ENCODE data around the gene NCAPH2. TPM values are rescaled to one million over a fixed set of nuclear protein-coding genes. Genes with fewer than 3 reads are reported as not detected.
A peak's percentile ranks its signal among the peaks of the same experiment; 100 is the strongest.
"Not testable (repeated sequence)": the region's sequence is repeated elsewhere in the genome, so short reads cannot be mapped to it uniquely, and the experiment has no call there.

The NCAPH2 gene
- total and polyA plus RNA-seq, 12 donors, result 13.8 to 90.5 (median 32.6) TPM

DNA sequence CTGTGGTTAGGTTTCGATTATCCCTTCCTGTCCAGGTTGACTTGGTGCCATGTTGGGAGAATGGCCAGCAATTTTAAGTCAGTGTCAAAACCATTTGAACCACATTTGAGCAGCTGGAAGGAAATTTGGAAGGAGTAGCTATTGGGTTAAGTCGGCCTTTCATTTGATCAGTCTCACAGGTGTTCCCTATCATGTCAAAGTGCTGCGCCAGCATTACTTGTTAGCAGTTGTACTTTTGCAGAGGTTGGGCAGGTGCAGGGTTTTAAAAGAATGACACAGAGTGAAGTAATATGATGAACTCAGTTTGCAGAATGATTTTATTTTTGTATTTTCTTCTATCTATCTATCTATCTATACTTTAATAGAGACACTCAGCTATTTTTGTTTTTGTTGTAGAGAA is 28.2 kb downstream of the NCAPH2 start:
- Histone ChIP-seq H3K27me3 (no peaks in the 10 kb centered on the region), H3K27ac (no peak overlapping the region), H3K9me3 (replicated peaks in 1 of 3) (no peaks in the 10 kb centered on the region), H3K4me3 (no peak overlapping the region), H3K4me1 (replicated peaks in 1 of 2) (peaks cover 7 to 32% of the 10 kb centered on the region in 2 donors), H3K36me3 (replicated peaks in 1 of 2) (no peaks in the 10 kb centered on the region)
- WGBS, 4 donors, result 72 to 80% (median 77%) methylated on average over 3 of the region's 3 CpGs
- TF ChIP-seq, protein P1, sequence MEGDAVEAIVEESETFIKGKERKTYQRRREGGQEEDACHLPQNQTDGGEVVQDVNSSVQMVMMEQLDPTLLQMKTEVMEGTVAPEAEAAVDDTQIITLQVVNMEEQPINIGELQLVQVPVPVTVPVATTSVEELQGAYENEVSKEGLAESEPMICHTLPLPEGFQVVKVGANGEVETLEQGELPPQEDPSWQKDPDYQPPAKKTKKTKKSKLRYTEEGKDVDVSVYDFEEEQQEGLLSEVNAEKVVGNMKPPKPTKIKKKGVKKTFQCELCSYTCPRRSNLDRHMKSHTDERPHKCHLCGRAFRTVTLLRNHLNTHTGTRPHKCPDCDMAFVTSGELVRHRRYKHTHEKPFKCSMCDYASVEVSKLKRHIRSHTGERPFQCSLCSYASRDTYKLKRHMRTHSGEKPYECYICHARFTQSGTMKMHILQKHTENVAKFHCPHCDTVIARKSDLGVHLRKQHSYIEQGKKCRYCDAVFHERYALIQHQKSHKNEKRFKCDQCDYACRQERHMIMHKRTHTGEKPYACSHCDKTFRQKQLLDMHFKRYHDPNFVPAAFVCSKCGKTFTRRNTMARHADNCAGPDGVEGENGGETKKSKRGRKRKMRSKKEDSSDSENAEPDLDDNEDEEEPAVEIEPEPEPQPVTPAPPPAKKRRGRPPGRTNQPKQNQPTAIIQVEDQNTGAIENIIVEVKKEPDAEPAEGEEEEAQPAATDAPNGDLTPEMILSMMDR (IDR thresholded peaks at IDR 0.05), result no peak
- no peak for TF ChIP-seq POLR2A (IDR thresholded peaks at IDR 0.05)
- DNase-seq, result no peak
- intact Hi-C loops (cut with DNase I), result no loop called here

DNA sequence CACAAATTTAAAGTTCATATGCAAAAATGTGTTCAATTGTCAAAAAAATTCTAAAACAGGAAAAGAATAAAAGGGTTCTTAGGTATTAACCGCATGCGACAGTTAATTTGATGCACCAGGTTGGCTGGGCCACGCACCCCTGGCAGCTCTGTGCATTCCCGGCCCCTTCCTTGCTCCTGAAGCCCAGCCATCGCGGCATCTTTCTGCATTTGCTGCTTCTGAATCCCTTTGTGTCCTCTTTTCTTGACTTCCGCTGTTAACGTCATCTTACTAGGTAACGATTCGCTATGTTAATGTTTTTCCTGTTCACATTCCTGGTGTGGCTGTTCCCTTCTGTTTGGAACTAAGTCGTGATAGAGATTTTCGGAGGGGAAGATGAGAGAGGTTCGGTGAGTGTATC is 29.7 kb downstream of the NCAPH2 start:
- Histone ChIP-seq H3K36me3 (replicated peaks in 1 of 2) (no peaks in the 10 kb centered on the region), H3K27me3 (no peaks in the 10 kb centered on the region), H3K4me3 (no peak overlapping the region), H3K4me1 (replicated peaks in 1 of 2) (peaks cover 5 to 22% of the 10 kb centered on the region in 2 donors), H3K27ac (peak overlapping the region in 4 of 5 donors; percentile 69 to 96 (median 82)), H3K9me3 (replicated peaks in 1 of 3) (no peaks in the 10 kb centered on the region)
- 79 to 85% (median 83%) methylated on average over 13 of the region's 13 CpGs for WGBS, 4 donors
- intact Hi-C loops (cut with DNase I), result no loop called here
- TF ChIP-seq, protein P1 (IDR thresholded peaks at IDR 0.05), result no peak
- no peak for TF ChIP-seq POLR2A (IDR thresholded peaks at IDR 0.05)
- no peak for DNase-seq

DNA sequence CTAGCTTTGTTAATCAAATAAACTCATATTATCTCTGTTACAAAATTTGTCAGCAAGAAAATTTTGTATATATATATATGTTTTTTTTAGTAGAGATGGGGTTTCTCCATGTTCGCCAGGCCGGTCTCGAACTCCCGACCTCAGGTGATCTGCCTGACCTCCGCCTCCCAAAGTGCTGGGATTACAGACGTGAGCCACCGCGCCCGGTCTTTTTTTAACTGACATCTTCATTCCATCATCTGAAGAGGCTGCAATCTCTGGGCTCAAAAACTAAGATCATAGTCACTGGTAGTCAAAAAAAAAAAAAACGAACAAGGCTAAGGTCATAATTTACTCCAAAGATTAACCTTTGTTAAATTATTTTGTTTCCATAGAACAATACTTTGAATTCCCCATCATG is 32.4 kb downstream of the NCAPH2 start:
- Histone ChIP-seq H3K4me3 (no peak overlapping the region), H3K4me1 (replicated peaks in 1 of 2) (peaks cover 5 to 31% of the 10 kb centered on the region in 2 donors), H3K9me3 (replicated peaks in 1 of 3) (no peaks in the 10 kb centered on the region), H3K27me3 (no peaks in the 10 kb centered on the region), H3K36me3 (replicated peaks in 1 of 2) (no peaks in the 10 kb centered on the region), H3K27ac (peak overlapping the region in 2 of 5 donors; percentile 56 to 83)
- no peak for TF ChIP-seq POLR2A (IDR thresholded peaks at IDR 0.05)
- TF ChIP-seq, protein P1 (IDR thresholded peaks at IDR 0.05), result no peak
- intact Hi-C loops (cut with DNase I), result no loop called here
- 75 to 79% (median 77%) methylated on average over 10 of the region's 10 CpGs for WGBS, 4 donors
- no peak for DNase-seq

DNA sequence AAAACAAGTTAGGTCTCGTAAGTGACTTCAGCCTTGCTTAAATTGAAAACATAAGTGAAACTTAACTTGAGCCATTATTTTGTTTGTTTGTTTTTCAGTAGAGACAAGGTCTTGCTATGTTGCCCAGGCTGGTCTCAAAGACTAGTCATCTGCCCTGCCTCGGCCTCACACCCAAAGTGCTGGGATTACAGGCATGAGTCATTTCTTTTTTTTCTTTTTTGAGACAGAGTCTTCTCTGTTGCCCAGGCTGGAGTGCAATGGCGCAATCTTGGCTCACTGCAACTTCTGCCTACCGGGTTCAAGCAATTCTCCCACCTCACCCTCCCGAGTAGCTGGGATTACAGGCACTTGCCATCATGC is 33.6 kb downstream of the NCAPH2 start:
- H3K9me3 ChIP-seq (replicated peaks in 1 of 3); H3K4me3 ChIP-seq; H3K36me3 ChIP-seq (replicated peaks in 1 of 2); H3K27me3 ChIP-seq; intact Hi-C loops (cut with DNase I): not testable (repeated sequence)
- peak overlapping the region in 3 of 5 donors; percentile 52 to 90 (median 83) for H3K27ac ChIP-seq
- peaks cover 5 to 31% of the 10 kb centered on the region in 2 donors for H3K4me1 ChIP-seq (replicated peaks in 1 of 2)
- 42 to 65% (median 57%) methylated on average over 5 of the region's 5 CpGs for WGBS, 4 donors
- DNase-seq, result peak in 5 of 7 donors; percentile 51 to 78 (median 70)

DNA sequence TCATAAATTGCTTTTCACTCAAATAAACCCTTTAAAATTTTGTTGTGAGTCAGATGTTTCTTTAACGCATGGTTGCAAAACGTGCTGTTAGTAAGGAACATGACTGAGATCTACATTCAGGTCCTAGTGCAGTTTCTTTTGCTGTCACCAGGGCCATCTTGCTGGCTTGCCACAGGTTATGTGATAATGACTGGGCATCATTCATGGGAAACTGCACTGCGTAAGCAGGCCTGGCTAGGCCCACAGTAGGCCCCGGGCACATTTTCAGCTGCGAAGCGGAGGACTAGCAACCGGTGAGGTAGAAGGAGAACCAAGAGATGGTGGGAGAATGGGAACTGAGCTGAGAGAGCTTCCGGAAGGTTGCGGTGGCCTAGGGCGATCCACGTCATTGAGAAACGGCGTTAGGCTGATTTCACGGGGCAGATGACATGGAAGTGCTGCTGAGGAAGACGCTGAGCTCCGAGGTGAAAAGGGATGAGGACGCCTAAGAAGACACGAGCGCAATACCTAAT is 34.4 kb downstream of the NCAPH2 start:
- no peak for TF ChIP-seq POLR2A (IDR thresholded peaks at IDR 0.05)
- TF ChIP-seq, protein P1 (IDR thresholded peaks at IDR 0.05), result no peak
- no peaks in the 10 kb centered on the region for H3K36me3 ChIP-seq (replicated peaks in 1 of 2)
- H3K4me3 ChIP-seq, result no peak overlapping the region
- no peaks in the 10 kb centered on the region for H3K9me3 ChIP-seq (replicated peaks in 1 of 3)
- H3K27me3 ChIP-seq, result peaks cover 12% of the 10 kb centered on the region
- peak overlapping the region in 2 of 5 donors; percentile 83 to 90 for H3K27ac ChIP-seq
- peaks cover 5 to 31% of the 10 kb centered on the region in 2 donors for H3K4me1 ChIP-seq (replicated peaks in 1 of 2)
- peak in 2 of 7 donors; percentile 41 to 55 for DNase-seq
- intact Hi-C loops (cut with DNase I), result no loop called here
- 76 to 90% (median 81%) methylated on average over 19 of the region's 19 CpGs for WGBS, 4 donors
